Cardiac septum (tissue), 1 donor: Measurements from ENCODE around the gene LHX3. TPM values are rescaled to one million over a fixed set of nuclear protein-coding genes. Genes with fewer than 3 reads are reported as not detected.
"Not testable (repeated sequence)": the region's sequence is repeated elsewhere in the genome, so short reads cannot be mapped to it uniquely, and the experiment has no call there.

Source experiments
- DNase-seq: peaks from one replicate; pipeline ENCODE4 v3.0.0-alpha.2; 2020; ENCODE audit warnings: low spot score
- intact Hi-C: fragments of 100-400 bp; cut with DNase I; formaldehyde crosslinking; loops from one replicate; pipeline ENCODE4 v1.14.0; 2022
- total RNA-seq: library from RNA; stranded (reverse); fragmentation: NEBNext Ultra II Directional; extraction: Animal tissue kit (Norgen Biotek cat#: 25700); gene quantifications from one replicate; pipeline ENCODE4 v1.2.1, GENCODE V29; 2021
- donor health status: DM: no; HTN: no; CAD: no.

Gene LHX3
- total RNA-seq, 1 donor from 2014 or later, result not detected

- no peak for DNase-seq
- intact Hi-C loops, result no loop called here
Observed at GRCh38 chr9:136242918-136243525, 38.1 kb upstream of the LHX3 start.

GRCh38 chr9:136242248-136242647 is 37.3 kb upstream of the LHX3 start:
- no peak for DNase-seq
- intact Hi-C loops, result no loop called here

- intact Hi-C loops, result no loop called here
- DNase-seq, result no peak
Observed at GRCh38 chr9:136241542-136241941, 36.6 kb upstream of the LHX3 start.

- no peak for DNase-seq
- intact Hi-C loops, result no loop called here
Observed at GRCh38 chr9:136240941-136241340, 36.0 kb upstream of the LHX3 start.

GRCh38 chr9:136239983-136240330 is 35.0 kb upstream of the LHX3 start:
- no peak for DNase-seq
- intact Hi-C loops, result no loop called here

- no peak for DNase-seq
Observed at GRCh38 chr9:136239135-136239982, 34.4 kb upstream of the LHX3 start.

GRCh38 chr9:136238342-136238732 is 33.4 kb upstream of the LHX3 start:
- intact Hi-C loops, result no loop called here
- no peak for DNase-seq

More at GRCh38 chr9:136239135-136239982, 34.4 kb upstream of the LHX3 start:
- intact Hi-C loops, result no loop called here

- DNase-seq, result no peak
Observed at GRCh38 chr9:136237486-136238341, 32.8 kb upstream of the LHX3 start.

GRCh38 chr9:136236471-136237410 is 31.8 kb upstream of the LHX3 start:
- DNase-seq, intact Hi-C loops: not testable (repeated sequence)

More at GRCh38 chr9:136237486-136238341, 32.8 kb upstream of the LHX3 start:
- intact Hi-C loops, result no loop called here

- DNase-seq, result no peak
- intact Hi-C loops, result no loop called here
Observed at GRCh38 chr9:136235709-136236455, 31.0 kb upstream of the LHX3 start.

GRCh38 chr9:136235171-136235570 is 30.2 kb upstream of the LHX3 start:
- DNase-seq, result no peak
- intact Hi-C loops, result no loop called here

- intact Hi-C loops, result no loop called here
- no peak for DNase-seq
Observed at GRCh38 chr9:136234597-136234996, 29.7 kb upstream of the LHX3 start.

- DNase-seq, result no peak
- intact Hi-C loops, result no loop called here
Observed at GRCh38 chr9:136233868-136234267, 28.9 kb upstream of the LHX3 start.

GRCh38 chr9:136233411-136233810 is 28.5 kb upstream of the LHX3 start:
- intact Hi-C loops, result no loop called here
- DNase-seq, result no peak

- no peak for DNase-seq
- intact Hi-C loops, result no loop called here
Observed at GRCh38 chr9:136232969-136233368, 28.0 kb upstream of the LHX3 start.

GRCh38 chr9:136231478-136232297 is 26.8 kb upstream of the LHX3 start:
- DNase-seq, result no peak
- intact Hi-C loops, result no loop called here

- intact Hi-C loops, result no loop called here
- DNase-seq, result no peak
Observed at GRCh38 chr9:136230773-136231172, 25.8 kb upstream of the LHX3 start.

GRCh38 chr9:136230365-136230764 is 25.4 kb upstream of the LHX3 start:
- no peak for DNase-seq
- intact Hi-C loops, result no loop called here
